Jurkat, Clone E6-1 (cell line): ENCODE data around the gene PRICKLE3.
A peak's percentile ranks its signal among the peaks of the same experiment; 100 is the strongest.

ENCODE experiments used
- DNase-seq: peaks from one replicate; pipeline ENCODE4 v3.0.0-alpha.2; 2011; ENCODE audit warnings: low read depth, low spot score
- H3K4me3 ChIP-seq: 2 replicates; pipeline ENCODE4 v1.5.1; 2011; ENCODE audit warnings: mild to moderate bottlenecking, low read length, control low read depth, moderate library complexity

The PRICKLE3 gene

DNA sequence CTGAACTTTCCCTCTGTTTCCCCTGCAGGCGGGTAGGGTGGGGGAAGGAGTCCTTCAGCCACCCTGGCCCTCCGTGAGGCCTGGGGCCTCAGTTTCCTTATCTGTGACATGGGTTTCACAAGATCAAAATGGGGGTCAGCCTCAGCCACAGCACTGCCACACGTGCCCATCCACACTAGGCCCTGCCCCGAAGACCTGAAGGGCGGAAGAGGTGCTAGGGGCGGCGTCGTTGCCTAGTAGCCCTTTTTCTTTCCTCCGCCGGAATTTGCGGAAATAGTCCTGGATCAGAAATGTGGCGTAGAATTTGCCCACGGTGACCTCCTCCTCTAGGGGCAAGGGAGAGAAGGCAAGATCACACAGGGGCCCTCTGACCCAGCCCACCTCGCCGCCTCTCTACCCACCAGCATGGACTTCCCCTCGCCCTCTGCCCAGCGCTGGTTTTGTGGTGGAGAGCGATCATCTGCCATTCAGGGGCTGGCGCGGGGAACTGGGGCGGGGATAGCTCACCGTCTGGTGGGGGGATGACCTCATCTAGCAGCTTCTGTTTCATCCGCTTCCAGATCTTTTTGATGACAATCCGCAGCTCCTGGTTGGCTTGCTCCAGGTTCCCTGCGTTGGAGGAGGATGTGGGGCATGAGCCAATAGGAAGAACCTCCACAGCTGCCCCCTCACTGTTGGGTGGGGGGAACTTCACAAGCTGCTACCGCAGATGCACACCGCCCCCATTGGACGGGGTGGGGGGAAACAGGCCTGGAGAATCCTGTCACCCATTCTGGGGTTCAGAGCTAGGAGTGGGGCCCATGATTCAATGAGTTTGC is 23.5 kb upstream of the PRICKLE3 start:
- H3K4me3 ChIP-seq = no peak overlapping the region
- DNase-seq = no peak

DNA sequence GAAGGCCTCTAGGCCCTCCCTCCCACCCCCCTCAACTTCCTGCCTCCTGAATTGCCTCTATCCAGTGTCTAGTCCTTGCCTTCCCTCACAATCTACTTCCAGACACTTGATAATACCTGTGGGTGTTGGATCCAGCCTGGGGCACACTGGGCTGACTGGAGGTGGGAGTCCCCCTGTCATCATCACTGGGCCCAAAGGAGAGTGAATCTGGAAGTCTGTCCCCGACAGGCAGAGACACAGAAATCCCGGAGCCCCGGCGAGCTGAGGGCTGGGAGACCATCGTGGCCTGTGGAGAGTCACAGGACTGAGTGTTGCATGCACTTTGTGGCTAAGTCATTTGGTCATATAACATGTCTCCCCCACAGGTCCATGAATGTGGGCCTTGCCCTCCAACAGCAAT is 22.2 kb upstream of the PRICKLE3 start:
- H3K4me3 ChIP-seq = no peak overlapping the region
- no peak for DNase-seq

DNA sequence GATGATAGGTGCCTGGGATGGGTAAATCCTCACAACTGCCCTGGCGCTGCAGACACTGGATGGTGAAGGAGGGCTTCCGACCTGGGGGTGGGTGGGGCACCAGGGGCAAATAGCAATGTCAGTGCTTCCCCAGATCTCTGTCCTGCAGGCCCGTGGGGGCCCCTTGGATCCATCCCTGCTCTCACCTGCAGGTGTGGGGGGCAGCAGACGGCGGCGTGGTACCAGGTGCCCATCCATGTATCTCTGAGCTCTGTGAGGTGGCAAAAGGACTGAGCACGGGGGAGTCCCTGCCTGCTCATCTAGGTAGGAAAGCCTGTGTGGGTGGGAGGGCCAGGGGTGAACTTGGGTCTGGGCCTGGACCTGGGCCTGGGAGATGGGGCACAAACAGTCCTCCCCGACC is 20.4 kb upstream of the PRICKLE3 start:
- H3K4me3 ChIP-seq = no peak overlapping the region
- DNase-seq = no peak

DNA sequence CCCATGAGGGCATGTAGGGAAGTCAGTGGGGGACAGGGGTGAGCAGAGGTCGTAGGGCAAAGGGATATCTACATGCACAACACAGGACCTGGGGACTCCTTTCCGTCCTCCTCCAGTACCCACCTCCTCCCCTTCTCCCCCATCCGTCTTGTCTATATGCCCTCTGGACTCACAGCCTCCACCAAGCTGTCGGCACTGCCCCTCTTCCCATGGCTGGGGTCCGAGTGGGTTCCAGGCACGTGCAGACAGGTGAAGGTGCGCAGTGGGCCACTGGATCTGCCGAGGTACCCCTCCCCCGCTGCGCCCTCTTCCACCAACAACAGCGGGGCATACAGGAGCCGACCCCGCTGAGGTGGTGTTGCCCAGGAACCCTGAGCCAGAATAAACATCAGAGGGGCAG is 19.3 kb upstream of the PRICKLE3 start:
- H3K4me3 ChIP-seq = no peak overlapping the region
- no peak for DNase-seq

DNA sequence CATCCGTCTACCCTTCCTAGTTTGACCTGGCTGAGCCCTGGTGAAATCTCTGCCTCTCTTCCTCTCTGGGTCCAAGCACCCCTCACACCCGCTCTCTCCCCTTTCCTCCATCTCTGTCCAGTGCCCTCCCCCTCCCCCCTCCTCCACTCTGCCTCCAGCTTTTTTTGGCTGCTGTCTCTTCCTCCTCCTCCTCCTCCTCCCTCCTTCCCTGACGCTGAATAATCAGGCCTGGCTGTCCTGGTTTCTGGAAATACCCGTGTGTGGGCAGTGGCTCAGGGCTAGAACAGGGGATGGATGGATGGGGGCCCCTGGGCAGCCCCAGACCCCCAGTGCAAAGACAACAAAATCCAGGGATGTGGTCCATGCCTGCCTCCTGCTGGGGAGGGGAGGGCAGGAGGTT is 18.5 kb upstream of the PRICKLE3 start:
- no peak for DNase-seq
- H3K4me3 ChIP-seq = no peak overlapping the region

DNA sequence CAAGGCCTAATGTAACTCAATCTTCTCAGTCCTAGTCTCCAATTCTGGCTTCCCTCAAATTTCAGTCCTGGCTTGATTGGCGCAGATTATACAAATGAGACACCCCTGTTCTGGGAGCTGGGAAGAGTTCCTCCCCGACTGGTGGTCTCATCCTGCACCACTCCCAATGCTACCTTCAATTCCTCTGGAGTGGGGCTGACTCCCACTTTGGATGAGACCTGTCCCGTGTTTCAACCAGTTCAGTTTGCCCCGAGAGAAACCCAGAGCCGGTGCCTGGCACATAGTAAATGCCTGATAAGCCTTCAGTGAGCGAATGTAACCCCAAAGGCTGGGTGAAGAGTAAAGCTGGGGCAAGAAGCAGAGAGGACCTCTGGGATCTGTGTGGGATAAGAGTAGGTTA is 17.8 kb upstream of the PRICKLE3 start:
- H3K4me3 ChIP-seq = no peak overlapping the region
- DNase-seq = no peak

DNA sequence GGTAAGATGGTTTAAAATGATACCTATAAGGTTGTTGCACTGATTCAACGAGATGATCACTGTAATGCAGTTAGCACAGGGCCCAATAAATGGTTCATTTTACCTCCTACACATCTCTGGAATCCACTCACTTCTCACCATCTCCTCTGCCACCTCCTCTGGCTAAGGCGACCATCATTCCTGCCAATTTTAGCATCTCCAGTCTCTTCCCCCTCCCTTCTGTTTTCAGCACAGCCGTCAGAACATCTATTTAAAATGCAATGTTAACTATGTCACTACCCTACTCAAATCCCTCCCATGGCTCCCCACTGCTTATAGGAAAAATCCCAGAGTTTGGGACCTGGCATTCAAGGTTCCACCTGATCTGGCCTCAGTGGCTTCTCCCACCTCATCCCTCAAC is 17.4 kb upstream of the PRICKLE3 start:
- no peak for DNase-seq
- no peak overlapping the region for H3K4me3 ChIP-seq

DNA sequence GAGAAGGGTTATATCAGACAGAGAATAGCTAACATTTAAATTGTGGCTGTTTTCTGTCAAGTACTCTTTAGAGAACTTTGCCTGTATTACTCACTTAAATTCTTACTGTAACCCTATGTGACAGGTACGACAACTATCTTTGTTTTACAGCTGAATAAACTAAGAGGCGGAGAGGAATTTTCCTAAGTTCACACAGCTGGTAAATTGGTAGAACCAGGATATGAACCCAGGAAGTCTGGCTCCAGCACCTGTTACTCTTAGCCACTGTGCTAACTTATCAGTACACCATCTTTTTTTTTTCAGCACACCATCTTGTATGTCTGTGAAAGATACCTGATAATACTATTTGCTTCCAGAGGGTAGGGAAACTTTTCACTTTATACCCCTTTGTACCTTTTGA is 15.8 kb upstream of the PRICKLE3 start:
- DNase-seq = no peak
- H3K4me3 ChIP-seq = no peak overlapping the region

DNA sequence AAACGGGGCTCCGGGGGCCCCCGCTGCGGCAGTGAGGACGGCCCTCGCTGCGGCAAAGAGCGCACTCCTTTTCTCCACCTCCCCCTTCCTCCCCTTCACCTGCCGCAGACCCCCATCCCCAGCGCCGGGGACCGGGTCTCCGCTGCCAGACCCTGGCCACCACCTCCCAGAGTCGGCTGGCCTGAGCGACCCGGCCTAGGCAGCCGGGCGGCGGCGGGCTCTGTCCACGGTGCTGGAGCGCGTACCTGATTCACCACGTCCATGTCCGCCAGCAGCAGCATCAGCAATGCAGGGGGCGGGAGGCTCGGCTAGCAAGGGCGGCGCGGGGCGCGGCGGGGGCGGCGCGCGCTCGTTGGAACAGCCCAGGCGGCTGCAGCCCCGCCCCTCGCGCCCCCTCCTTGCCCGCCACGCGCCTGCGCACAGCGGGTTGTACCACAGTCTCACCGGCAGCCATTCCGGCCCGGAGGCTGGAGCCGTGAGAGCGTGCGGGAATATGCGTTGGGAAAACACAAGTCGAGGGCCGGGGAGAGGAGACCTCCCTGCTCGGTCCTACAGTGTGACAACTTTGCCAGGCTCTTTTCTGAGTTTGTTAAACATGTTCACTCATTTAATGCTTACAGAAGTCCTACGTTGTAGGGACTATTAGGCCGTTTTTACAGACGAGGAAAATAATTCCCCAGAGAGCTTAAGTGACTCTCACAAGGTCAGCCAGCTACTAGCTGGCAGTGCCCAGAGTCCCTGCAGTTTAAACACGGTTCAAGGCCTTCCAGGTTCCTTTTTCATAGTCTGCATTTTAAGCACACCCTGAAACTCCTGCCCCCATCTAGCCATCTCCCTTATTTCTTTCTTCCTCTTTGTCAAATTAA is 14.0 kb upstream of the PRICKLE3 start, which contains the start of gene SYP:
SYP (minus strand) TSS at position 288 of the 866 bp plus-strand sequence; CDS start at position 281, 7 bp downstream.
- peak within 1 kb of the TSS; percentile 43 for H3K4me3 ChIP-seq
- peak; percentile 71 for DNase-seq

DNA sequence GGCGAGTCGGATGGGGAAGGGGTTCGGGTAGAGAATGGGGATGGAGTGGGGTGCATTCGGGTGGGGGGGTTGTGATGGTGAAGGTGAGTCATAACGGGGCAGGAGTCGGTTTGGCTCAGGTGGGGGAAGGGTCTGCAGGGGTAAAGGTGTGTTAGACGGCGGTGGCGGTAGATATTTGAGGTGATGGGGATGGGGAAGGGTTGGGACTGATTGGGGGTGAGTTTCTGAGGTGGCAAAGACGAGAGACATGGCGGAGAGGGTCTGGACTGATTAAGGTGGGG is 13.1 kb upstream of the PRICKLE3 start:
- H3K4me3 ChIP-seq = no peak overlapping the region
- no peak for DNase-seq

DNA sequence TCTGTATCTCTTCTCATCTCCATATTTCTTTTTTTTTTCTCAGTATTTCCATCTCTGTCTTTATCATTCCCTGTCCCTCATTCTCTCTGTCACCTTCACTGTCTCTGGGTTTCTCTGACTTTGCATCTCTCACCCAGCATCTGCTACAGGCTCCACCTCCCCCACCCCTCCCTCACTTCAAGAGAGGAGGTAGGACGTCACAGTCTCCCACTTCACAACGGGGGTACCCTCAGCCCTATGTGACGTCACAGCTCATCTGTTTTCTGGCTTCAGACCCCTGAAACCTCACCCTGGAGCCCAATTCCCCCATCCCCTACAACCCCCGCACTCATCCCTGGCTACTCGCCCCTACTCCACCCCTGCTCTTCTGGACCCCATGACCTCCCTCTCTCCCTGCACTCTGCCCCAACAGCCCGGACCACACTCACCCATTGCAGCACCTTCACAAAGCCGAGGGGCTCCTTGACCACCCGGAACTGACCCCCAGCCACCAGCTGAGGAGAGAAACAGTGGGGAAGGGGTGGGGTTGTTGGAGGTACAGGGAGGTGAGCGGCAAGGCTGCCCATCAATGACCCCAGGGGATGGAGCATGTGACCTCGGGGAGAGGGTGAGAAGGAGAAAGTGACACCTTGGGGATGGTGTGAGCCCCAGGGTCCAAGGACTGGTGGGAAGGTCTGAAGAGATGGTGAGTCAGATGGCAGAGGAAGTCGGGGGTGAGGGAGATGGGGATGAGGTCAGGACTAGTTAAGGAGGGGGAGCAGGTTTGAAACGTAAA is 12.6 kb upstream of the PRICKLE3 start:
- no peak overlapping the region for H3K4me3 ChIP-seq
- no peak for DNase-seq

DNA sequence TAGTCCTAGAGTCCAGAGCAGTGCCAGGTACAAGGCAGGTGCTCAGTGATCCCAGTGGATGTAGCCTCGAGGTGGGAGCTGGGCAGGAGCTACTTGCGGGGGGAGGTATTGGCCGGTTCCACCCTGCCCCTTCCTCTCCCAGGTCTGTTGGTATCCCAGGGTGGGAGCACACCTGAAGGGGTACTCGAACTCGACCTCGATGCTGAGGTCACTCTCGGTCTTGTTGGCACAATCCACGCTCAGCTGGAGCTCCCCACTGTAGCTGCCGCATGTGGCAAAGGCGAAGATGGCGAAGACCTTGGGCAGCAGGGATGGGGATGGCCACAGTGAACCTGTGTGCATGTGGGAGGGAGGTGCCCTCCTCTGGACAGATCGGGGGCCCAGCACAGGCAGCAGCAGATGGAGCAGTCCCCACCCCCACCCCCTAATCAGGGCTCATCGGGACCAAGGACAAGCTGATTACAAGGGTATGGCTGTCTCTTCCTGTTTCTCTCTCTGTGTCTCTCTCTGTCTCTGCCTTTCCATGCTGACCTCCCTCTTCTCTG is 11.4 kb upstream of the PRICKLE3 start:
- no peak overlapping the region for H3K4me3 ChIP-seq
- DNase-seq = no peak

DNA sequence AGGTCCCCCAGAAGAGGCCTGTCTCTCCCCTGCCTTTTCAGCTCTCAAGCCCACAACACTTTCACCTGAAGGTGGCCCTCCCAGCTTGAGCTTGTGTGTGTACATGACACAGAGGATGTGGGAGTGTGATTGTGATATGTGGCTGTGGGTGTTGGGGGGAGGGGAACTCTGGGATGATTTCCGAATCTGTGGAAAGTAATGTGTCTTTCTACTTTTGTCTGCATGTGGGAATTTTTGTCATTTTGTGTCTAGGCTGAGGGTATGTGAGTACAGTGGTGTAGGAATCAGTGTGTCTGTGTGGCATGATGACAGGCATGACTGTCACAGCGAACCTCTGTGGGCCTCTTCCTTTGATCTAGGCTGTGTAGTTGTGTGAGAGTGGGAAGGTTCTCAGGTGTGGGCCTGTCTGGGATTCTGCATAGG is 7.4 kb upstream of the PRICKLE3 start:
- no peak overlapping the region for H3K4me3 ChIP-seq
- DNase-seq = no peak

DNA sequence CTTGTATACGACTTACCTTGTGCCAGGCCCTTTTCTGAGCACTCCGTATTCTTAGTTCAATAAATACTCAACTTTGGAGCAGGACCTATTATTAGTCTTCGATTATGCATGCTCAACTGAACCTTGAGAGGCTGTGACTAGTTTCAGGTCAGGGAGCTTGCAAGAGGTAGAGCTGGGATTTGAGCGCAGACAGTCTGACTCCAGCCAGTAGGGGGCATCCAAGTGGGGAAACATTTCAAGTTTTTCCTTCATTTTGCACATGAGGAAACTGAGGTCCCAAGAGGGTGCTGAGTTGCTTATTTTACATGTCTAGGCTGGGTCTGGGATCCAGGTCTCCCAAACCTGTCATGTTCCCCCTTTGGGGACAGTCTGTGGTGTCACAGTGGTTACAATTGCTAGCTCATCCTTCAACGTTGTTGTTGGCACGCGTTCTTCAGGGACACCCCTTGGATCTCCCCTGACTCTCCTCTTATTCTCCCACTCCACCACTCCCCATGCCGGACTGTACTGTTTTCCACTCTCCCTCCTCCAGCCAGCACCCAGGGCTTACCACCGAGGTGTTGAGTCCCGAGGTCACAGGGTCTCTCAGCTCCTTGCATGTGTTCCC is 6.7 kb upstream of the PRICKLE3 start:
- DNase-seq = peak; percentile 42
- H3K4me3 ChIP-seq = no peak overlapping the region

DNA sequence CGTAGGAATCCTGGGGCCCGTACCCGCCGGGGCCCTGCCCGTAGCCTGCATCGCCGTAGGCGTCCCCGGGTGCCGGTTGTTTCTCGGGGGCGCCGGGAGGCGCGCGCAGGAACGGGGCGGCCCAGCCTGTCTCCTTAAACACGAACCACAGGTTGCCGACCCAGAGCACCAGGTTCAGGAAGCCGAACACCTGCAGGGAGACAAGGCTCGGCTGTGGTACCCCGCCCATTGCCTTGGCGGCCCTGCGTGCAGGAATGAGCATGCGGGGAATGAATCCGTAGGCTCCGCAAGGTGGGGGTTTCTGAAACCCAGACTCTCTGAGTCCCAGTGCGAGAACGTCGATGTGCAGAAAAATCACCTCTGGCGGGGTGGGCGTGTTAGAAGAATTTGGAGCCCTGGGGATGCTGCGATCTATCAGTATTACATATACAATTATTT is 5.4 kb upstream of the PRICKLE3 start:
- no peak for DNase-seq
- H3K4me3 ChIP-seq = peak overlapping the region; percentile 68

DNA sequence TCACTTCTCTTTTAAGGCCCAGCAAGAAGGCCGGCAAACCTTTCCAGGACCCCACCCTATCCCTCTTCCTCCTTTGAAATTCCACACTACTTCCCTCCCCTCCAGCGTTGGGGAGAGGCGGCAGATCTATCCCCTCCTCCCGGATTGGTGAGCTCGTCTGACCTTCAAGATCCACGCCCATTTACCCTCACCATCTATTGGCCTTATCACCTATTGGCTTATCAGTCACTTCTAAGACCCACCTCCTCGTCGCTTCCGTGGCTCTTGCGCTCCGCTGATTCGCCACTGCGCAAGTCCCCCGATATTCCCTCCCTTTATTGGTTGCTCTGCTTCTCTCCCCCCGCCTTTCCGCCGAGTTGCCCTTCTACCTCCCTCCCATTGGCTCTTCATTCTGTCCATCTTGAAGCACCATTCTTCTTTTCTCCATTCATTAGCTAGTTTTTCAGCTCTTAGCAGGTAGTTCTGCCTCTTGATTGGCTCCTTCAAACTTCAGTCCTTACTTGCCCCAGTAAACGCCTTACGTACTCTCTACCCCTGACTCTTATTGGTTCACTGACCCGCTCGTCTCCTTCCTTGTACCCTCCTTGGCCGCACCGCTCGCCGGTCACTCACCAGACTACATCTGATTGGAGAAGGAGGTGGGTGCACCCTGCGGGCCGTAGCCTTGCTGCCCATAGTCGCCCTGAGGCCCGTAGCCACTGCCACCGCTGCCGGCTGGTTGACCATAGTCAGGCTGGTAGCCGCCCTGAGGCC is 4.8 kb upstream of the PRICKLE3 start:
- peak overlapping the region; percentile 68 for H3K4me3 ChIP-seq
- DNase-seq = peak; percentile 99

DNA sequence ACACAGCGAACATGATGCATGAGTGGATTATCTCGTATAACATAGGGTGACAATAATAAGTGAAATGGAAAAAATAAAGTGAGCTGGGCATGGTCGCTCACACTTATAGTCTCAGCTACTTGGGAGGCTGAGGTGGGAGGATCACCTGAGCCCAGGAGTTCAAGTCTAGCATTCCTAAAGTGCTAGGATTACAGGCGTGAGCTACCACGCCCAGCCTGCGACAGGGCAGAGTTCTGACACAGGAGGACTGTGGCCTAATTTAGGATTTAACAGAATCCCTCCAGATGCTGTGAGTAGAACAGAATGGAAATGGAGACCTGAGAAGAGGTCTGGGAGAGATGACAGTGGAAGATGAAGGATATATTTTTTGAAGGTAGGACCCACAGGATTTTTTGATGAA is 3.4 kb upstream of the PRICKLE3 start:
- no peak for DNase-seq
- no peak overlapping the region; the same call in 1 of the 2 replicates for H3K4me3 ChIP-seq

DNA sequence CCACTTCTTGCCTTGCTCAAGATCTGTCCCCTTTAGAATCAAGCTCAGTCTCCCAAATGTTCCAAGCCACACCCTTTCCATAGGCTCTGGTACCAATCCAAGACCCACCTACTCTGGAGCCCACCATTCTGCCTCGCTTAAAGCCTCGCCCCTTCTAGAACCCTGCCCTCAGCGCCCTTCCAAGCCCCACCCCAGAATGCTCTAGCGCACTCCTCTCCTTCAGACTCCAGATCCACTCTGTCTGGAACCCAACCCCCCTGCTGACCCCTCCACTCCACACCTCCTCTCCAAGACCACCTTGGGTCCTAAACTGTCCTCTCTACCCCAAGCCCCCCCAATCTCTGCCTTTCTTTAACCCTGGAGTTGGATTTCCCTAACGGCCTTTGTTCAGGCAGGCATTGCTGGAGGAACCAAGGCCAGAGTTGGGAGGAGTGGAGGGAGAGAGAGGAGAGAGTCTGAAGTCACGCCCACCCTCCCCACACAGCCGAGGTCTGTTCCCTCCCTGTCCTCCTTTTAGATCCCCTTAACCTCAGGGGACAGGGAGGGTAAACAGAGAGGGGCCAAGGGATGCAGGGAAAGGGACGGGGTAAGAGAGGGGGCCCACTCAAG is 2.4 kb upstream of the PRICKLE3 start:
- no peak overlapping the region for H3K4me3 ChIP-seq
- no peak for DNase-seq
